ENCODE results near the gene CRPPA. TPM values are rescaled to one million over a fixed set of nuclear protein-coding genes. Genes with fewer than 3 reads are reported as not detected.

CRPPA gene
- total RNA-seq, 1 experiment from 2014 or later = 2.4 TPM

GRCh38 chr7:16404636-16405035 lies 16.7 kb downstream of the CRPPA start:
- BruUV-seq (replicated peaks) = no TSS peak
- H3K27ac ChIP-seq (ENCODE audit: low read length) = no peak overlapping the region
- H3K4me3 ChIP-seq (ENCODE audit: low read depth in 2 of 2, low read length in 2 of 2) = no peak overlapping the region
- no peak for ATAC-seq
- TF ChIP-seq POLR2AphosphoS5 (IDR thresholded peaks at IDR 0.05; ENCODE audit: low read depth, low read length) (no peak), TCF7L2 (IDR thresholded peaks at IDR 0.05; ENCODE audit: low read depth, low read length) (no peak), SIN3A (IDR thresholded peaks at IDR 0.05; ENCODE audit: borderline replicate concordance, insufficient read depth, low read depth, low read length) (no peak), REST (IDR thresholded peaks at IDR 0.05; ENCODE audit: insufficient read depth in 1 of 2, low read depth in 2 of 2, low read length in 1 of 2) (no peak), CTCF (IDR thresholded peaks at IDR 0.05) (no peak)
- no peak for DNase-seq (ENCODE audit: low read depth, low spot score)
- no peaks in the 10 kb centered on the region for H3K27me3 ChIP-seq (ENCODE audit: control insufficient read depth, insufficient read depth, low read length)
- H3K4me1 ChIP-seq (ENCODE audit: control insufficient read depth, insufficient read depth, low read length) = no peaks in the 10 kb centered on the region
- CTCF ChIA-PET = no interaction called here
- no peaks in the 10 kb centered on the region for H3K36me3 ChIP-seq (ENCODE audit: control insufficient read depth, insufficient read depth, low read length)
- intact Hi-C loops (cut with micrococcal nuclease; ENCODE audit: unreplicated experiment) (no loop called here), in situ Hi-C loops (cut with HindIII; ENCODE audit: low pct_unique_long_range_greater_than_20kb, low sequenced_read_pairs) (no loop called here)
- POLR2A ChIA-PET = no interaction called here
- H3K9me3 ChIP-seq (ENCODE audit: control insufficient read depth, insufficient read depth, low read depth, low read length) = peaks cover 19% of the 10 kb centered on the region; the same call in 1 of the 2 replicates

- BruUV-seq (replicated peaks) = no TSS peak
- CTCF ChIA-PET = no interaction called here
- no peak for DNase-seq (ENCODE audit: low read depth, low spot score)
Observed at GRCh38 chr7:16403475-16403874, 17.9 kb downstream of the CRPPA start.

More at GRCh38 chr7:16403475-16403874, 17.9 kb downstream of the CRPPA start:
- in situ Hi-C loops (cut with HindIII; ENCODE audit: low pct_unique_long_range_greater_than_20kb, low sequenced_read_pairs) = no loop called here
- TF ChIP-seq REST (IDR thresholded peaks at IDR 0.05; ENCODE audit: insufficient read depth in 1 of 2, low read depth in 2 of 2, low read length in 1 of 2) = no peak
- TF ChIP-seq CTCF (IDR thresholded peaks at IDR 0.05) = no peak
- POLR2A ChIA-PET = no interaction called here
- peaks cover 30% of the 10 kb centered on the region for H3K9me3 ChIP-seq (ENCODE audit: control insufficient read depth, insufficient read depth, low read depth, low read length)
- no peaks in the 10 kb centered on the region for H3K36me3 ChIP-seq (ENCODE audit: control insufficient read depth, insufficient read depth, low read length)
- intact Hi-C loops (cut with micrococcal nuclease; ENCODE audit: unreplicated experiment) = no loop called here
- ATAC-seq = no peak
- H3K27ac ChIP-seq (ENCODE audit: low read length) = no peak overlapping the region
- no peaks in the 10 kb centered on the region for H3K27me3 ChIP-seq (ENCODE audit: control insufficient read depth, insufficient read depth, low read length)
- no peak overlapping the region for H3K4me3 ChIP-seq (ENCODE audit: low read depth in 2 of 2, low read length in 2 of 2)
- no peaks in the 10 kb centered on the region for H3K4me1 ChIP-seq (ENCODE audit: control insufficient read depth, insufficient read depth, low read length)
